AG10803 (cell line): Measurements from ENCODE around the gene OXLD1.
"Not testable (repeated sequence)": the region's sequence is repeated elsewhere in the genome, so short reads cannot be mapped to it uniquely, and the experiment has no call there.

Experiments used
- DNase-seq: peaks from one replicate; pipeline ENCODE4 v3.0.0; 2010; ENCODE audit warnings: low read depth
- H3K4me3 ChIP-seq: 2 replicates; pipeline ENCODE4 v1.5.1; 2011; ENCODE audit warnings: mild to moderate bottlenecking, low read length, control low read depth
- CTCF ChIP-seq: conservative IDR thresholded peaks from 2 replicates; pipeline ENCODE4 v1.5.1; 2011; ENCODE audit warnings: mild to moderate bottlenecking, low read length, control low read depth, inconsistent platforms

OXLD1 gene

GRCh38 chr17:81621494-81622130 is 44.8 kb downstream of the OXLD1 start:
- H3K4me3 ChIP-seq, result no peak overlapping the region
- no peak for TF ChIP-seq CTCF
- DNase-seq, result no peak

- not testable (repeated sequence) for DNase-seq, H3K4me3 ChIP-seq
Observed at GRCh38 chr17:81618307-81618706, 48.1 kb downstream of the OXLD1 start.

- DNase-seq, result no peak
- no peak for TF ChIP-seq CTCF
- no peak overlapping the region for H3K4me3 ChIP-seq
Observed at GRCh38 chr17:81616877-81617276, 49.5 kb downstream of the OXLD1 start.

GRCh38 chr17:81615401-81615930 is 50.9 kb downstream of the OXLD1 start:
- no peak for TF ChIP-seq CTCF
- no peak for DNase-seq
- H3K4me3 ChIP-seq, result no peak overlapping the region
